ENCODE results near the gene SYVN1. TPM values are rescaled to one million over a fixed set of nuclear protein-coding genes. Genes with fewer than 3 reads are reported as not detected.

The SYVN1 gene
- total RNA-seq, 1 experiment from 2014 or later, result 45.9 TPM

GRCh38 chr11:65130631-65131416 is 3.5 kb downstream of the SYVN1 start:
- no peaks in the 10 kb centered on the region for H3K27me3 ChIP-seq (ENCODE audit: insufficient read depth, low read length)
- no peak overlapping the region for H3K9ac ChIP-seq (ENCODE audit: low read length)
- no peaks in the 10 kb centered on the region for H3K9me2 ChIP-seq (ENCODE audit: insufficient read depth)
- intact Hi-C loops (cut with micrococcal nuclease), result no loop called here
- H3K4me3 ChIP-seq (replicated peaks in 1 of 2; ENCODE audit: low read depth in 1 of 2, low read length in 2 of 2), result no peak overlapping the region
- H4K20me1 ChIP-seq (ENCODE audit: insufficient read depth), result no peaks in the 10 kb centered on the region
- POLR2A ChIA-PET, result interaction anchor here (1.8 to 2.1 kb wide), 2 partner anchors 9 to 51 kb away, joined by 4 to 12 read pairs; partner anchors contain the start of genes CAPN1, FAU and MRPL49
- DNase-seq (ENCODE audit: low read depth, low spot score) (no peak), ATAC-seq (no peak)
- H3K4me2 ChIP-seq (ENCODE audit: low read length), result no peak overlapping the region
- RAD21 ChIA-PET (ENCODE audit: low non-redundant PET in 1 of 2, low total read pairs in 2 of 2, uncharacterized antibody in 2 of 2, unreplicated experiment in 2 of 2), result no interaction called here
- BruUV-seq (replicated peaks), result no TSS peak
- no peak overlapping the region for H2AFZ ChIP-seq (ENCODE audit: low read depth, low read length, poor library complexity, severe bottlenecking)
- TF ChIP-seq EZH2phosphoT487 (IDR thresholded peaks at IDR 0.05; ENCODE audit: borderline replicate concordance) (no peak), CEBPB (IDR thresholded peaks at IDR 0.05; ENCODE audit: low read depth) (no peak), RAD21 (IDR thresholded peaks at IDR 0.05; ENCODE audit: low read depth) (no peak), FOSL1 (IDR thresholded peaks at IDR 0.05; ENCODE audit: low read depth) (no peak), REST (IDR thresholded peaks at IDR 0.05; ENCODE audit: low read depth) (no peak), POLR2AphosphoS5 (IDR thresholded peaks at IDR 0.05; ENCODE audit: low read depth, low read length) (no peak), ZNF274 (IDR thresholded peaks at IDR 0.05; ENCODE audit: low read depth, low read length) (no peak), SIN3A (IDR thresholded peaks at IDR 0.05; ENCODE audit: low read depth) (no peak), CTCF (IDR thresholded peaks at IDR 0.05 in 2 of 3, conservative IDR thresholded peaks at IDR 0.05 in 1 of 3; ENCODE audit: borderline replicate concordance in 1 of 3, insufficient read depth in 1 of 3, low read depth in 2 of 3, low read length in 2 of 3) (no peak), ZBTB33 (IDR thresholded peaks at IDR 0.05; ENCODE audit: extremely low read depth, insufficient replicate concordance, low read length) (no peak), CBX3 (IDR thresholded peaks at IDR 0.05; ENCODE audit: low read depth) (no peak), MAX (IDR thresholded peaks at IDR 0.05) (no peak), ATF3 (IDR thresholded peaks at IDR 0.05) (no peak), EGR1 (IDR thresholded peaks at IDR 0.05; ENCODE audit: low read depth) (no peak), JUND (IDR thresholded peaks at IDR 0.05) (no peak)
- H3K4me1 ChIP-seq (ENCODE audit: control insufficient read depth in 1 of 2, insufficient read depth in 2 of 2, low read length in 2 of 2), result peaks cover 9 to 19% of the 10 kb centered on the region in 2 experiments; a peak in 3 of 4 replicates
- peaks cover 32% of the 10 kb centered on the region for H3K79me2 ChIP-seq (ENCODE audit: insufficient read depth, low read length)
- no peaks in the 10 kb centered on the region for H3K9me3 ChIP-seq (ENCODE audit: control insufficient read depth in 1 of 2, insufficient read depth in 1 of 2, low read depth in 1 of 2, low read length in 2 of 2)
- H3K27ac ChIP-seq (ENCODE audit: low read depth, low read length), result no peak overlapping the region
- CTCF ChIA-PET, result no interaction called here
- peaks cover 24 to 53% of the 10 kb centered on the region in 2 experiments for H3K36me3 ChIP-seq (ENCODE audit: control insufficient read depth in 1 of 2, insufficient read depth in 2 of 2, low read length in 2 of 2)
